HG03442 (cell line): ENCODE measurements around the gene AMN.
"Not testable (repeated sequence)": the region's sequence is repeated elsewhere in the genome, so short reads cannot be mapped to it uniquely, and the experiment has no call there.

Experiments used
- ATAC-seq: cut with Tn5 transposase; IDR thresholded peaks from one replicate; pipeline ENCODE4 v1.9.1; 2021; ENCODE audit warnings: mild to moderate bottlenecking, moderate library complexity; ENCODE audit not compliant: unreplicated experiment

Gene AMN

GRCh38 chr14:102911991-102912761 lies 10.3 kb upstream of the AMN start:
- ATAC-seq = no peak

- no peak for ATAC-seq
Measured at GRCh38 chr14:102913341-102914211, 8.9 kb upstream of the AMN start.

- no peak for ATAC-seq
Measured at GRCh38 chr14:102914474-102915291, 7.8 kb upstream of the AMN start.

GRCh38 chr14:102915292-102916110 lies 7.0 kb upstream of the AMN start:
- ATAC-seq = no peak

GRCh38 chr14:102916347-102917055 lies 6.0 kb upstream of the AMN start:
- ATAC-seq = no peak

- ATAC-seq = no peak
Measured at GRCh38 chr14:102917056-102917385, 5.4 kb upstream of the AMN start.

GRCh38 chr14:102917469-102918211 lies 4.8 kb upstream of the AMN start:
- ATAC-seq = no peak

GRCh38 chr14:102918438-102918837 lies 4.0 kb upstream of the AMN start:
- ATAC-seq = no peak

- ATAC-seq = no peak
Measured at GRCh38 chr14:102920273-102920997, 2.0 kb upstream of the AMN start.

- ATAC-seq = no peak
Measured at GRCh38 chr14:102920998-102921304, 1.5 kb upstream of the AMN start.

GRCh38 chr14:102923201-102923924 lies 900 bp downstream of the AMN start:
- ATAC-seq = no peak

GRCh38 chr14:102923925-102924486 lies 1.5 kb downstream of the AMN start:
- no peak for ATAC-seq

GRCh38 chr14:102924632-102925588 lies 2.4 kb downstream of the AMN start:
- no peak for ATAC-seq

- no peak for ATAC-seq
Measured at GRCh38 chr14:102925646-102926045, 3.2 kb downstream of the AMN start.

GRCh38 chr14:102926104-102926503 lies 3.6 kb downstream of the AMN start:
- ATAC-seq = no peak

- not testable (repeated sequence) for ATAC-seq
Measured at GRCh38 chr14:102926840-102927239, 4.4 kb downstream of the AMN start.
